Spleen (tissue), 7 donors: ENCODE results near the gene CHIA.

Source experiments
- POLR2A ChIP-seq, 3 donors: fragments of 450-650 bp; IDR thresholded peaks; one replicate each; pipeline ENCODE4 v1.5.1; 2017; ENCODE audit warnings: antibody characterized with exemption in 3 of 3, mild to moderate bottlenecking in 1 of 3
- TF ChIP-seq, protein P1 (sequence below), 11 experiments: fragments of 200-600 bp in 7 of 11; fragments of 450-650 bp in 4 of 11; sonication (generic) in 4 of 11; IDR thresholded peaks in 8 of 11; conservative IDR thresholded peaks in 3 of 11; 1 replicate in 7 of 11; 2 replicates in 4 of 11; pipeline versions ENCODE4 v1.4.0 to v1.8.0; 2016 to 2021; ENCODE audit warnings: antibody characterized with exemption in 11 of 11, inconsistent platforms in 4 of 11, mild to moderate bottlenecking in 1 of 11
- donor health status: DM: no; HTN: no; CAD: no; lungs with moderate emphysema.
- donor health status: DM: no; HTN: no; CAD: no.
- donor health status: DM: no; HTN: no; CAD: no.

DNA sequence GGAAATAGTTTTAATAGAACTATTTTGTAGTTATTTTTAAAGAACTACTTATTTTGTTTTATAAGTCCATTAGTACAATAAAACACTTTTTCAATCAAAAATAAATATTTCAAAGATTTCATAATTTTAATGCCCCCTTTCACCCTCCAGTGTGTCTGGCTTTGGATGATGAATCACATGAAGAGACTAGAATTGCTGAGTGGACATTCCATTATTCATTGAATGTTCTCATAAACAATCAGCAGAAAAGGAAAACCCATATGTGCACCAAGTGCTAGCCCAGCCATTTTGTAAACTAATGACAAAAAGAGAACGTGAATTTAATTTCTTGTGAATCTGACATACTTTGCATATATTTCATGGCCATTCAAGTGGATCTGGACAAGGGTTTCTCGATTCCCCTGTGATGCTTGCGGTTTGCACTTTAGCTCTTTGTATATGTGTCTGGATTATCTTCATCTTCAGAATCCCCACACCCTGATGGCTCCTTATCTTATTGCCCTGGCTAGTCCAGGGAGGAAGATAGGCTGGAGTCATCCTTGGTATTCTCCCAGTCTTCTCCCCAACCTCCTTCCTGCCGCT, 20.7 kb upstream of the CHIA start:
- TF ChIP-seq, protein P1, sequence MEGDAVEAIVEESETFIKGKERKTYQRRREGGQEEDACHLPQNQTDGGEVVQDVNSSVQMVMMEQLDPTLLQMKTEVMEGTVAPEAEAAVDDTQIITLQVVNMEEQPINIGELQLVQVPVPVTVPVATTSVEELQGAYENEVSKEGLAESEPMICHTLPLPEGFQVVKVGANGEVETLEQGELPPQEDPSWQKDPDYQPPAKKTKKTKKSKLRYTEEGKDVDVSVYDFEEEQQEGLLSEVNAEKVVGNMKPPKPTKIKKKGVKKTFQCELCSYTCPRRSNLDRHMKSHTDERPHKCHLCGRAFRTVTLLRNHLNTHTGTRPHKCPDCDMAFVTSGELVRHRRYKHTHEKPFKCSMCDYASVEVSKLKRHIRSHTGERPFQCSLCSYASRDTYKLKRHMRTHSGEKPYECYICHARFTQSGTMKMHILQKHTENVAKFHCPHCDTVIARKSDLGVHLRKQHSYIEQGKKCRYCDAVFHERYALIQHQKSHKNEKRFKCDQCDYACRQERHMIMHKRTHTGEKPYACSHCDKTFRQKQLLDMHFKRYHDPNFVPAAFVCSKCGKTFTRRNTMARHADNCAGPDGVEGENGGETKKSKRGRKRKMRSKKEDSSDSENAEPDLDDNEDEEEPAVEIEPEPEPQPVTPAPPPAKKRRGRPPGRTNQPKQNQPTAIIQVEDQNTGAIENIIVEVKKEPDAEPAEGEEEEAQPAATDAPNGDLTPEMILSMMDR (IDR thresholded peaks at IDR 0.05 in 8 of 11, conservative IDR thresholded peaks at IDR 0.05 in 3 of 11): no peak
- TF ChIP-seq POLR2A (IDR thresholded peaks at IDR 0.05): no peak
